Chondrocyte (in vitro differentiated cells): Measurements from ENCODE around the gene SIK2. TPM values are rescaled to one million over a fixed set of nuclear protein-coding genes. Genes with fewer than 3 reads are reported as not detected.

Experiments
- DNase-seq: peaks from one replicate; pipeline ENCODE4 v3.0.0; 2021; ENCODE audit warnings: mixed read lengths, low spot score
- H3K27ac Mint-ChIP-seq: one replicate; pipeline ENCODE4 v1.8.0; 2021; ENCODE audit warnings: mild to moderate bottlenecking, moderate library complexity, mixed read lengths; ENCODE audit not compliant: unreplicated experiment
- H3K27me3 Mint-ChIP-seq: 2 replicates; pipeline ENCODE4 v1.8.0; 2021; ENCODE audit warnings: low read depth, mixed read lengths
- H3K36me3 Mint-ChIP-seq: 2 replicates; pipeline ENCODE4 v1.8.0; 2021; ENCODE audit warnings: low read depth, mixed read lengths
- H3K4me1 Mint-ChIP-seq: 2 replicates; pipeline ENCODE4 v1.8.0; 2021; ENCODE audit warnings: low read depth, mild to moderate bottlenecking, mixed read lengths
- H3K4me3 Mint-ChIP-seq: one replicate; pipeline ENCODE4 v1.8.0; 2021; ENCODE audit warnings: mild to moderate bottlenecking, moderate library complexity, mixed read lengths; ENCODE audit not compliant: unreplicated experiment
- H3K9me3 Mint-ChIP-seq: 2 replicates; pipeline ENCODE4 v1.8.0; 2021; ENCODE audit warnings: low read depth, mixed read lengths
- total RNA-seq: library from RNA; stranded (reverse); gene quantifications from 3 replicates; pipeline ENCODE4 v1.2.1, GENCODE V29; 2021
- TF ChIP-seq, protein P1 (sequence below): fragments of 200-600 bp; sonication (generic); IDR thresholded peaks from 2 replicates; pipeline ENCODE4 v1.5.0; 2021; ENCODE audit warnings: antibody characterized with exemption, mild to moderate bottlenecking, moderate library complexity

SIK2 gene
- total RNA-seq, 1 donor from 2014 or later: 16.2 TPM

DNA sequence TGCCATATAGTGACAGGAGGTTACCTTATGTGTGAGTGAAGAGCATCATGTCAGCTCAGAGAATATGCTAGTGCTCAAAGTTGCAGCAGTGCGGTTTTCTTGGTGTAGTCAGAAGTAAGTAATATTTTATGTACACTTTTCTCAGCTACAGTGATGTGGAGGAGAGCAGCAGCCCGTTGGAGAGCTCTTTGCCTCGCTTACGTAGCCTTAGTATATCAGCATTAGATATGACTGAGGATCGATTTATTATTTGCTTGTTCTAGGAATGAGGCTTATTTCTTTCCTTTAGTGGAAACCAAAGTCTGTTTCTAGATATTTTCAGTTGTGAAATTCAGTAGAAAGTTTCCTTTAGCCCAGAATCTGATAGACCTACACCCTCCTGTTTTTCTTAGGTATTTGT lies 100.4 kb downstream of the SIK2 start:
- H3K36me3 Mint-ChIP-seq: peaks cover 16% of the 10 kb centered on the region
- no peak for DNase-seq
- no peak overlapping the region for H3K27ac Mint-ChIP-seq
- no peak overlapping the region for H3K4me3 Mint-ChIP-seq
- H3K4me1 Mint-ChIP-seq: peaks cover 15% of the 10 kb centered on the region
- no peaks in the 10 kb centered on the region for H3K9me3 Mint-ChIP-seq
- H3K27me3 Mint-ChIP-seq: no peaks in the 10 kb centered on the region
- TF ChIP-seq, protein P1, sequence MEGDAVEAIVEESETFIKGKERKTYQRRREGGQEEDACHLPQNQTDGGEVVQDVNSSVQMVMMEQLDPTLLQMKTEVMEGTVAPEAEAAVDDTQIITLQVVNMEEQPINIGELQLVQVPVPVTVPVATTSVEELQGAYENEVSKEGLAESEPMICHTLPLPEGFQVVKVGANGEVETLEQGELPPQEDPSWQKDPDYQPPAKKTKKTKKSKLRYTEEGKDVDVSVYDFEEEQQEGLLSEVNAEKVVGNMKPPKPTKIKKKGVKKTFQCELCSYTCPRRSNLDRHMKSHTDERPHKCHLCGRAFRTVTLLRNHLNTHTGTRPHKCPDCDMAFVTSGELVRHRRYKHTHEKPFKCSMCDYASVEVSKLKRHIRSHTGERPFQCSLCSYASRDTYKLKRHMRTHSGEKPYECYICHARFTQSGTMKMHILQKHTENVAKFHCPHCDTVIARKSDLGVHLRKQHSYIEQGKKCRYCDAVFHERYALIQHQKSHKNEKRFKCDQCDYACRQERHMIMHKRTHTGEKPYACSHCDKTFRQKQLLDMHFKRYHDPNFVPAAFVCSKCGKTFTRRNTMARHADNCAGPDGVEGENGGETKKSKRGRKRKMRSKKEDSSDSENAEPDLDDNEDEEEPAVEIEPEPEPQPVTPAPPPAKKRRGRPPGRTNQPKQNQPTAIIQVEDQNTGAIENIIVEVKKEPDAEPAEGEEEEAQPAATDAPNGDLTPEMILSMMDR: no peak

DNA sequence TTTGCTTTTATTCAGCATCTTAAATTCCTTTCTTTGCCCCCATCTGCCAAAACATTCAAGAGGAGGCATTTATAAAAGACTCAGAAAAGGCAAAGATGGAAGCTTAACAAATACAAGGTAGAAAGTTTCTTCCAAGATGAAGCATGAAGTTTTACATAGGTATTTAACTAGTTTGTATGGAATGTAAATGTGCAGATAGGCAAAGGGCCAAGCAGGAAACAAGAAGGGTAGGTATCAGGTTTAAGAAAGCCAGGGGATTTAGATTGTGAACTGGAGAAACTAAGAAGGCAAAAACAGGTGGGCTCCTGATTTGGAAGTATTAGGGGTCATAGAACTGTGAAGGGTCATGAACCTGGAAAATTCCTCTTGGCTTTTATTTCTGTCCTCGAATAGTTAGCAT lies 101.3 kb downstream of the SIK2 start:
- no peak for DNase-seq
- no peak overlapping the region for H3K27ac Mint-ChIP-seq
- peaks cover 18% of the 10 kb centered on the region for H3K36me3 Mint-ChIP-seq
- H3K4me3 Mint-ChIP-seq: no peak overlapping the region
- no peaks in the 10 kb centered on the region for H3K9me3 Mint-ChIP-seq
- peaks cover 16% of the 10 kb centered on the region for H3K4me1 Mint-ChIP-seq
- TF ChIP-seq, protein P1: no peak
- H3K27me3 Mint-ChIP-seq: no peaks in the 10 kb centered on the region

GRCh38 chr11:111707039-111707690 lies 104.9 kb downstream of the SIK2 start:
- peaks cover 16% of the 10 kb centered on the region for H3K4me1 Mint-ChIP-seq
- H3K9me3 Mint-ChIP-seq: no peaks in the 10 kb centered on the region
- no peak overlapping the region for H3K4me3 Mint-ChIP-seq
- no peaks in the 10 kb centered on the region for H3K27me3 Mint-ChIP-seq
- peak overlapping the region; percentile 43 for H3K27ac Mint-ChIP-seq
- DNase-seq: no peak
- peaks cover 21% of the 10 kb centered on the region for H3K36me3 Mint-ChIP-seq
- TF ChIP-seq, protein P1: no peak

- Mint-ChIP-seq H3K4me1 (peaks cover 16% of the 10 kb centered on the region), H3K36me3 (peaks cover 25% of the 10 kb centered on the region), H3K27me3 (no peaks in the 10 kb centered on the region), H3K27ac (no peak overlapping the region), H3K4me3 (no peak overlapping the region), H3K9me3 (no peaks in the 10 kb centered on the region)
- TF ChIP-seq, protein P1: no peak
- no peak for DNase-seq
Measured at GRCh38 chr11:111707691-111708067, 105.4 kb downstream of the SIK2 start.

DNA sequence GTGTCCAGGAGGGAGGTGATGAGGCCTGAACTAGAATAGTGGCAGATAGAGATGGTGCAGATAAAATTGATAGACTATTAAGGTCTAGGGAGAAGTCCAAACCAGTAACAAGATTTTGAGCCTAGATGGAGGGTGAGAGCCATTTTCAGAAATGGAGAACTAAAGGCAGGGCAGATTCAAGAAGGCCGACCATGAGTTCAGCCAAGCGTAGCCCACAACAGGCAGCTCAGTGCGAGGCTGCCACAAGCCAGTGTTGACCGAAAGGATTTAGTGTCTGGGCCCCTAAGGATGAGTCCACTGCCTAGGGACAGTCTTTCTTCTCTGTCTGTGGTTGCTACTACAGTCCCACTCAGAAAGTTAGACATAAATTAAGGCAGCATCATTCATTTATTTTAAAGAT lies 112.3 kb downstream of the SIK2 start:
- DNase-seq: no peak
- Mint-ChIP-seq H3K36me3 (peaks cover 19% of the 10 kb centered on the region), H3K4me3 (no peak overlapping the region), H3K27me3 (no peaks in the 10 kb centered on the region), H3K4me1 (peaks cover 24% of the 10 kb centered on the region), H3K27ac (no peak overlapping the region), H3K9me3 (no peaks in the 10 kb centered on the region)
- TF ChIP-seq, protein P1: no peak
